ENCODE data around the gene SPRY4. TPM values are rescaled to one million over a fixed set of nuclear protein-coding genes. Genes with fewer than 3 reads are reported as not detected.

SPRY4 gene
- total and polyA plus RNA-seq, 2 of the 4 experiments (the other 2 are of a cell fraction), result 8.4 to 21.0 TPM

- Histone ChIP-seq H4K91ac (ENCODE audit: insufficient read depth, low read depth, low read length) (peak overlapping the region; percentile 86), H4K8ac (ENCODE audit: low read depth in 2 of 2, low read length in 2 of 2) (peak overlapping the region; percentile 49 to 79; a peak in 3 of 4 replicates), H3K27ac (ENCODE audit: insufficient read depth, low read length) (peak overlapping the region; percentile 80), H4K5ac (ENCODE audit: low read depth, low read length) (peak overlapping the region; percentile 53), H3K4me2 (ENCODE audit: low read depth, low read length) (peak overlapping the region; percentile 95), H3K18ac (ENCODE audit: low read depth, low read length) (peak overlapping the region; percentile 74), H3K9ac (ENCODE audit: low read depth, low read length) (peak overlapping the region; percentile 97), H2BK5ac (ENCODE audit: low read depth, low read length, poor library complexity, severe bottlenecking) (peak overlapping the region; percentile 92), H3K4ac (ENCODE audit: low read depth, low read length) (peak overlapping the region; percentile 92), H2BK20ac (ENCODE audit: low read depth, low read length) (no peak overlapping the region), H3K4me3 (ENCODE audit: insufficient read depth, low read depth, low read length) (peak overlapping the region; percentile 68), H3K27me3 (ENCODE audit: control insufficient read depth, insufficient read depth, low read length) (no peaks in the 10 kb centered on the region), H3K36me3 (ENCODE audit: control insufficient read depth, insufficient read depth, low read length) (peaks cover 3% of the 10 kb centered on the region; the same call in 1 of the 2 replicates), H3K23ac (ENCODE audit: low read depth, low read length) (peak overlapping the region; percentile 98), H3K9me1 (ENCODE audit: insufficient read depth, low read length) (peaks cover 9% of the 10 kb centered on the region), H2BK120ac (ENCODE audit: low read depth, low read length) (peak overlapping the region; percentile 43), H3K14ac (replicated peaks; ENCODE audit: low read depth, low read length) (peak overlapping the region; percentile 92), H4K20me1 (ENCODE audit: insufficient read depth, low read length) (peaks cover 55% of the 10 kb centered on the region), H3K9me3 (ENCODE audit: control insufficient read depth, insufficient read depth, low read length) (no peaks in the 10 kb centered on the region), H2AK5ac (ENCODE audit: low read depth, low read length) (peak overlapping the region; percentile 88), H2AK9ac (replicated peaks; ENCODE audit: low read depth, low read length, poor library complexity) (peak overlapping the region; percentile 94), H3K4me1 (ENCODE audit: control insufficient read depth, insufficient read depth, low read length) (peaks cover 36% of the 10 kb centered on the region), H3K79me1 (ENCODE audit: low read depth in 1 of 2, low read length in 2 of 2) (peaks cover 17 to 30% of the 10 kb centered on the region in 2 experiments), H2BK15ac (ENCODE audit: low read depth, low read length) (no peak overlapping the region; the same call in 2 of the 3 replicates), H2AFZ (replicated peaks; ENCODE audit: low read length, poor library complexity) (peak overlapping the region; percentile 90), H3K56ac (ENCODE audit: extremely low read depth, insufficient read depth, low read length) (peak overlapping the region; percentile 64)
- TSS peak; percentile 33 for BruUV-seq (replicated peaks)
- in situ Hi-C loops (cut with MboI; ENCODE audit: low sequenced_read_pairs) (loop anchor here (5.0 kb wide), 1 partner anchor 223 kb away; no protein-coding TSS in a partner anchor), intact Hi-C loops (cut with micrococcal nuclease) (loop anchor here (2.0 to 5.0 kb wide), 3 partner anchors 107 to 373 kb away; no protein-coding TSS in a partner anchor), dilution Hi-C loops (cut with HindIII; ENCODE audit: low sequenced_read_pairs, unreplicated experiment) (no loop called here)
- DNase-seq (peak; percentile 48), ATAC-seq (ENCODE audit: low read depth) (peak; percentile 24)
- peak; percentile 27; the same call in 1 of the 2 replicates for TF ChIP-seq CTCF (conservative IDR thresholded peaks at IDR 0.05; ENCODE audit: low read depth, low read length)
- no peak for TF ChIP-seq NFE2L2 (IDR thresholded peaks at IDR 0.05; ENCODE audit: low read depth, low read length)
- TF ChIP-seq RAD21 (IDR thresholded peaks at IDR 0.05; ENCODE audit: low read length), result 0 out of 2 replicates have a peak, but pooled peaks have one; percentile 1
- POLR2A ChIA-PET (ENCODE audit: unreplicated experiment), result interaction anchor here (0.6 to 0.7 kb wide), 3 partner anchors 13 to 26 kb away, joined by 5 to 6 read pairs (median 6); no protein-coding TSS in a partner anchor
- 0% methylated on average over 37 of the region's 58 CpGs; no CpG with 5 or more reads in 1 of the 2 experiments for WGBS, 2 experiments (ENCODE audit: extremely low coverage in 2 of 2, insufficient read length in 1 of 2)
- CTCF ChIA-PET, result interaction anchor here (0.6 to 3.2 kb wide), 5 partner anchors 30 to 224 kb away, joined by 3 to 15 read pairs (median 3); no protein-coding TSS in a partner anchor
These were observed 518 bp downstream of the SPRY4 start for GRCh38 chr5:142324136-142324870.

All from IMR-90 (cell line).